ENCODE results near the gene WIZ. TPM values are rescaled to one million over a fixed set of nuclear protein-coding genes. Genes with fewer than 3 reads are reported as not detected.

WIZ gene
- total RNA-seq, 6 donors from 2014 or later = 28.7 to 112 (median 40.8) TPM

- DNase-seq (peak in 1 of 2 donors; percentile 89), ATAC-seq (ENCODE audit: low FRiP score in 2 of 2) (peak in 1 of 2 donors; percentile 14)
- WGBS, 2 donors = 65 to 68% methylated on average over 10 to 44 of the region's 44 CpGs
- H3K36me3 ChIP-seq = peaks cover 0 to 12% (median 7%) of the 10 kb centered on the region in 4 donors
- TF ChIP-seq CTCF (IDR thresholded peaks at IDR 0.05) (peak in 5 of 6 experiments; percentile 22 to 52 (median 35)), POLR2AphosphoS5 (IDR thresholded peaks at IDR 0.05) (no peak), EP300 (IDR thresholded peaks at IDR 0.05) (no peak)
- peak overlapping the region; percentile 14 to 53 (median 42) for H3K4me3 ChIP-seq
- H3K27me3 ChIP-seq = peaks cover 0 to 5% (median 0%) of the 10 kb centered on the region in 4 donors
- no peaks in the 10 kb centered on the region for H3K9me3 ChIP-seq
- H3K27ac ChIP-seq = peak overlapping the region in 2 of 4 donors; percentile 50 to 61
- H3K4me1 ChIP-seq = peaks cover 10 to 54% (median 24%) of the 10 kb centered on the region in 4 donors
These were observed 3.4 kb upstream of the WIZ start for GRCh38 chr19:15453091-15453578.

- ATAC-seq (ENCODE audit: low FRiP score in 2 of 2) (peak; percentile 71 to 72), DNase-seq (peak; percentile 86 to 88)
- Histone ChIP-seq H3K36me3 (peaks cover 0 to 11% (median 4%) of the 10 kb centered on the region in 4 donors), H3K4me1 (peaks cover 8 to 46% (median 24%) of the 10 kb centered on the region in 4 donors), H3K4me3 (peak overlapping the region; percentile 14 to 53 (median 42)), H3K27me3 (peaks cover 0 to 5% (median 0%) of the 10 kb centered on the region in 4 donors), H3K27ac (peak overlapping the region in 3 of 4 donors; percentile 50 to 61 (median 50)), H3K9me3 (no peaks in the 10 kb centered on the region)
- WGBS, 2 donors = 31 to 42% methylated on average over 19 to 33 of the region's 37 CpGs
- TF ChIP-seq EP300 (IDR thresholded peaks at IDR 0.05) (no peak), POLR2A (IDR thresholded peaks at IDR 0.05) (peak in 2 of 4 donors; percentile 58 to 69), POLR2AphosphoS5 (IDR thresholded peaks at IDR 0.05) (peak in 1 of 2 donors; percentile 79), CTCF (IDR thresholded peaks at IDR 0.05) (peak in 1 of 6 experiments; percentile 1)
These were observed 2.6 kb upstream of the WIZ start for GRCh38 chr19:15452111-15453047.

- TF ChIP-seq POLR2AphosphoS5 (IDR thresholded peaks at IDR 0.05) (no peak), CTCF (IDR thresholded peaks at IDR 0.05) (no peak), POLR2A (IDR thresholded peaks at IDR 0.05) (no peak), EP300 (IDR thresholded peaks at IDR 0.05) (no peak)
- H3K36me3 ChIP-seq = peaks cover 0 to 6% (median 2%) of the 10 kb centered on the region in 4 donors
- peak overlapping the region; percentile 71 to 91 (median 78) for H3K27ac ChIP-seq
- no peaks in the 10 kb centered on the region for H3K9me3 ChIP-seq
- ATAC-seq (ENCODE audit: low FRiP score in 2 of 2) = no peak
- 92 to 100% methylated on average over 1 of the region's 1 CpG for WGBS, 2 donors
- H3K27me3 ChIP-seq = no peaks in the 10 kb centered on the region
- no peak overlapping the region for H3K4me3 ChIP-seq
- H3K4me1 ChIP-seq = peaks cover 8 to 35% (median 21%) of the 10 kb centered on the region in 4 donors
- no peak for DNase-seq
These were observed 753 bp upstream of the WIZ start for GRCh38 chr19:15450528-15450890.

- WGBS, 2 donors = 10% methylated on average over 10 to 11 of the region's 43 CpGs
- TF ChIP-seq CTCF (IDR thresholded peaks at IDR 0.05) (no peak), POLR2A (IDR thresholded peaks at IDR 0.05) (no peak), EP300 (IDR thresholded peaks at IDR 0.05) (no peak), POLR2AphosphoS5 (IDR thresholded peaks at IDR 0.05) (no peak)
- Histone ChIP-seq H3K36me3 (peaks cover 0 to 6% (median 0%) of the 10 kb centered on the region in 4 donors), H3K4me1 (peaks cover 8 to 35% (median 21%) of the 10 kb centered on the region in 4 donors), H3K27me3 (no peaks in the 10 kb centered on the region), H3K27ac (peak overlapping the region; percentile 71 to 91 (median 78)), H3K9me3 (no peaks in the 10 kb centered on the region), H3K4me3 (peak overlapping the region; percentile 65 to 92 (median 80))
- no peak for ATAC-seq (ENCODE audit: low FRiP score in 2 of 2)
- DNase-seq = no peak
These were observed 757 bp downstream of the WIZ start for GRCh38 chr19:15448778-15449619.
